ENCODE data around the gene WDR75. TPM values are rescaled to one million over a fixed set of nuclear protein-coding genes. Genes with fewer than 3 reads are reported as not detected.
"Not testable (repeated sequence)": the region's sequence is repeated elsewhere in the genome, so short reads cannot be mapped to it uniquely, and the experiment has no call there.

WDR75 gene
- total RNA-seq, 2 experiments from 2014 or later: 107 to 114 TPM

- ChIA-PET POLR2A (no interaction called here), CTCF (interaction anchor here (0.7 kb wide), 1 partner anchor 16 kb away, joined by 3 read pairs; no protein-coding TSS in a partner anchor)
Observed at GRCh38 chr2:189437926-189438325, 3.3 kb upstream of the WDR75 start.

DNA sequence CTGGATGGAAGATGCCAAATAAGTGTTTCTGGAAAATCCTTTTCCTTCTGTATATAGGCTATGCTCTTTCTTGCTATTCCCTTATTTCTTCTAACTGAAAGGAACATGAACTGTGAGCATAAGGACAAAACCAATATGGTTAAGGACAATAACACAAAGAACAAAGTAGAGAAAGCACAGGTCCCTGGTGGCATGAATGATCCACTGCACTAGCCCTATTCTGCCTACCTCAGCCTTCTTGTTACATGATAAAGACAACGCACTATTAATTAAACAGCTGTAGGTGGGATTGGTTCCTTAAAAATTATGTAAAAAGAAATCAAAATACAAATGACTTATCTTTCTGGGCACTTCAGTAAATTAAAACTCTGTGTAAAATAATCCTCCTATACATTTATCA lies 1.9 kb upstream of the WDR75 start:
- POLR2A ChIA-PET: no interaction called here

DNA sequence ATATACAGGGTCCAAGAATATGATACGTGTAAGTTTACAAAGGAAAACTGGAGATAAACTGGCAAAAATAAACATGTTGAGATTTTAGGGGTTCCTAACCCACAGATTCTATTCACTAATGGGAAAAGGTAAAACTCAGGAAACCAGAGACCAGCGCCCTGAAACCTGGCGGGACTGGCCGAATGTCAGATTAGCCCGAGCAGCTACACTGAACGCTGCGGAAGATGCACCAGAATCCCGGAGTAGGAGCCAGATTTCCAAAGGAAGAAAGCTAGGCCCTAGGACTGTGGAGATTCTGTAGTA lies 679 bp upstream of the WDR75 start:
- CTCF ChIA-PET: no interaction called here
- POLR2A ChIA-PET: interaction anchor here (0.6 kb wide), 1 partner anchor 1082 kb away, joined by 3 read pairs; no protein-coding TSS in a partner anchor

More for the DNA sequence above, 1.9 kb upstream of the WDR75 start:
- CTCF ChIA-PET: no interaction called here

DNA sequence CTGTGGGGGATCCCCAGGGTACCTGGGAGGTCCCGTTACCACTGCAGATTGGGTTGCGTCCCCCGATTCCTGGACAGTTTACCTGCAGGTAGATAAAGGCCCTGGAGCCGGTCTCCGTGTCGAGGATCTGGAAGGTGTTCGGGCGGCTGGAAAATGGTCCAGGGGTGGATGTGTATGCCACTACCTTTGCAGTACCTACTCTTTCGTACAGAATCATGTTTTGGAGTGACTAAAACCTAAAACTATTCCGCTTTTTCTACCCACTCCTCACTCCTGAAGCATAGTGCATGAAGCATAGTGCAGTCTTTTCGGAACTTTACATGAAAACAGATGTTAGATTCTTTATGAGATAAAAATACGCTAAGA lies 418 bp downstream of the WDR75 start:
- ChIA-PET CTCF (interaction anchor here (0.7 kb wide), 1 partner anchor 406 kb away, joined by 4 read pairs; no protein-coding TSS in a partner anchor), POLR2A (no interaction called here)

DNA sequence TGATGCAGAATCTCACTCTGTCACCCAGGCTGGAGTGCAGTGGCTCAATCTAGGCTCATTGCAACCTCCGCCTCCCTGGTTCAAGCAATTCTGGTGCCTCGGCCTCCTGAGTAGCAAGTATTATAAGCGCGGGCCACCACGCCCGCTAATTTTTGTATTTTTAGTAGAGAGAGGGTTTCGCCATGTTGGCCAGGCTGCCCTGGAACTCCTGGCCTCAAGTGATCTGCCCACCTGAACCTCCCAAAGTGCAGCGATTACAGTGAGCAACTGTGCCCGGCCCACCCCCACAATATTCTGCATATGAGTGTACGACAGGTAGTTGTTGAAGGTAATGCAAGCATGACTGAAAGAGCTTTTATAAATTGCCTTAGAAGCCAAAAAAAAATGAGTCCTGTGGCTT lies 1.2 kb downstream of the WDR75 start:
- ChIA-PET POLR2A (no interaction called here), CTCF (interaction anchor here (0.7 kb wide), 1 partner anchor 406 kb away, joined by 4 read pairs; no protein-coding TSS in a partner anchor)

GRCh38 chr2:189444322-189444721 lies 3.0 kb downstream of the WDR75 start:
- POLR2A ChIA-PET: no interaction called here

DNA sequence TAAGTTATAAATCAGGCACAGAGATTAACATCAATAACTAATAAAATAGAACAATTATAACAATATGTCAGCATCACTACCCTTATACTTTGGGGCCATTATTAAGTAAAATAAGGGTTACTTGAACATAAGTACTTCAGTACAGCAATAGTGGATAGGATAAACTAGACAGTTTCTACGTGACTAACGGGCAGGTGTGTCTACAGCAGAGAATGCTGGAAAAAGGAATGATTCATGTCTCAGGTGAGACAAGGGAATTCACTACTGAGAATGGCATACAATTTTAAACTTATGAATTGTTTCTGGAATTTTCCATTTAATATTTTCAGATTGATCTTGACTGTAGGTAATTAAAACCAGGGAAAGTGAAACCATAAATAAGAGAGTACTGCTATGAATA lies 5.5 kb downstream of the WDR75 start:
- ChIA-PET POLR2A (no interaction called here), CTCF (no interaction called here)

More at GRCh38 chr2:189444322-189444721, 3.0 kb downstream of the WDR75 start:
- CTCF ChIA-PET: no interaction called here

GRCh38 chr2:189454009-189454408 lies 12.7 kb downstream of the WDR75 start:
- ChIA-PET CTCF (no interaction called here), POLR2A (no interaction called here)

DNA sequence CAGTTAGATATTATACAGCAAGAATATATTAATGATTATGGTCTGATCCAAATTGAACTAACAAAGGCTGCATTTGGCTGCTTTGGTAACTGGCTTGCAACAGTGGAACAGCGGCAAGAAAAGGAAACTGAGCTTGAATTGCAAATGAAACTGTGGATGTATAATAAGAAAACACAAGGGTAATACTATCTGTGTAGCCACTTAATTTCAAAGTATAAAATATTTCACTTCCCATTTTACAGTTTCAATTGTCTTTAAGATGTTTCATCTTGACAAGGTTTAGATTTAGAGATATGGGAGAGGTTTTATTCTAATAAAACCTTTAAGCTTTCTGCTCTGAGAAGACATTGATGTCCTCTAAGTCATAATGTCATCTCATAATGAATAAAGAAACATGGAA lies 23.8 kb downstream of the WDR75 start:
- ChIA-PET POLR2A (no interaction called here), CTCF (interaction anchor here (1.3 kb wide), 1 partner anchor 268 kb away, joined by 3 read pairs; no protein-coding TSS in a partner anchor)

- CTCF ChIA-PET: interaction anchor here (1.3 kb wide), 1 partner anchor 267 kb away, joined by 3 read pairs; no protein-coding TSS in a partner anchor
- POLR2A ChIA-PET: no interaction called here
Observed at GRCh38 chr2:189465478-189465877, 24.2 kb downstream of the WDR75 start.

GRCh38 chr2:189466046-189466445 lies 24.8 kb downstream of the WDR75 start:
- ChIA-PET CTCF (interaction anchor here (1.3 kb wide), 1 partner anchor 267 kb away, joined by 3 read pairs; no protein-coding TSS in a partner anchor), POLR2A (no interaction called here)

DNA sequence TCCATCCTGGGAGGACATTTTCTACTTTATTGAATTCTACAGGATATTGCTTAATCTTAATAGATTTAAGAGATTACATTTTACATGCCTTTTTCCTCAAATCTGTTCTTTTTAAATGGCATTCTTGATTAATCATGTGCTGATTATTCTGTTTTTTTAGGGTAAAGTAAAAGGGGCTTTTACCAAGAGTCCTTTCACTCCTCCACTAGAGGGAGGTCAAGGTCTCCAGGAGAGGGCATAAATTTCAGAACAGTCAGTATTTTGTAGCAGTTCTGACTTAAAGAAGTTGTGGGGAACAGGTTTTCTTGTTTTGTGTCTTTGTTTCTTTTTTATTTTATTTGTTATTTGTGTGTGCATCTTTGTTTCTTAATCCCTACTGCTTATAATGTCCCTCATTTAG lies 25.4 kb downstream of the WDR75 start:
- CTCF ChIA-PET: no interaction called here
- POLR2A ChIA-PET: no interaction called here

DNA sequence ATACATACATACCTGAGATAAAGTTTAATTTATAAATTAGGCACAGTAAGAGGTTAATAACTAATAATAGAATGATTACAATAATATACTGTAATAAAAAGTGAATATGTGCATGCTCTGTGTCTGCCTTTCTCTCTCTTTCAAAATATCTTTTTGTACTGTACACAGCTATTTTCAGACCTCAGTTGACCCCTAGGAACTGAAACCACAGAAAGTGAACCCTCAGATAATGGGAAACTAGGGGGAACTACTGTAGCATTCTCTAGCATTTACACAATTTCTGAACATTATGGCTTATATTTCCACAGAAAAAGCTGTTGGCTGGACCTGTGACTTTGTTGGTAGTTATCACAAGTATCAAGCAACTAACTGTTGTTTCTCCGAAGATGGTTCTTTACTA lies 25.9 kb downstream of the WDR75 start:
- ChIA-PET POLR2A (no interaction called here), CTCF (interaction anchor here (1.4 kb wide), 1 partner anchor 11 kb away, joined by 5 read pairs; no protein-coding TSS in a partner anchor)

- ChIA-PET CTCF (interaction anchor here (1.4 kb wide), 1 partner anchor 10 kb away, joined by 5 read pairs; no protein-coding TSS in a partner anchor), POLR2A (no interaction called here)
Observed at GRCh38 chr2:189467593-189467992, 26.3 kb downstream of the WDR75 start.

DNA sequence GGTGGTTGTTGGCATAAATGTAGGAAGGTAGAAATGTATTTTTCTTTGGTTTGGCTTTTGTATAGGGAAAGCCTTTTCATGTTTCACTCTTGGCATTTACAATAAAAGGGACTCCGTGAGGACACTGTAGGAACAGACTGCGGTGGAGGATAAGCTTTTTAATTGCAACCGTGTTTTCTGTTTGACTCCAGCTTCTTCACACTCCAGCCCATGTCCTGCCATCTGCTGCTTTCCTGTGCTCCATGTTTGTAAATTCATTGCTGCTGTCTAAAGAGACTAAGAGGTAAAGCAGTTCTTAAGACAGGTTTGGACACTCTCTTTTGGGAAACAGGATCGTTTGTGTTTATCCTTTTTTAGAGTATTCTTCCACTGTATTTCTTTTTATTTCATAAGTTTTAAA lies 33.3 kb downstream of the WDR75 start:
- CTCF ChIA-PET: no interaction called here
- POLR2A ChIA-PET: no interaction called here

- ChIA-PET POLR2A (no interaction called here), CTCF (interaction anchor here (1.6 kb wide), 1 partner anchor 10 kb away, joined by 5 read pairs; no protein-coding TSS in a partner anchor)
Observed at GRCh38 chr2:189477756-189478155, 36.5 kb downstream of the WDR75 start.

DNA sequence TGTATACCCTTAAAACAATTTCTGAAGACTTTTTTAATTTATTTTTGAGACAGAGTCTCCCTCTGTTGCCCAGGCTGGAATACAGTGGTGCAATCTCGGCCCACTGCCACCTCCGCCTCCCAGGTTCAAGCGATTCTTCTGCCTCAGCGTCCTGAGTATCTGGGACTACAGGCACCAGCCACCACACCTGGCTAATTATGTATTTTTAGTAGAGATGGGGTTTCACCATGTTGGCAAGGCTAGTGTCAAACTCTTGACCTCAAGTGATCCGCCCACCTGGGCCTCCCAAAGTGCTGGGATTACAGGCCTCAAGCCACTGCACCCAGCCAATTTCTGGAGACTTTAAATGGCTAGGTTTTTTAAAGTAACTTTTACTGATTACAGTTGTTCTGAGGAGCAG lies 37.0 kb downstream of the WDR75 start:
- POLR2A ChIA-PET: not testable (repeated sequence)
- CTCF ChIA-PET: interaction anchor here (1.6 kb wide), 1 partner anchor 10 kb away, joined by 5 read pairs; no protein-coding TSS in a partner anchor

- CTCF ChIA-PET: no interaction called here
- POLR2A ChIA-PET: no interaction called here
Observed at GRCh38 chr2:189481071-189481470, 39.8 kb downstream of the WDR75 start.

- POLR2A ChIA-PET: no interaction called here
- CTCF ChIA-PET: no interaction called here
Observed at GRCh38 chr2:189483571-189483970, 42.3 kb downstream of the WDR75 start.

DNA sequence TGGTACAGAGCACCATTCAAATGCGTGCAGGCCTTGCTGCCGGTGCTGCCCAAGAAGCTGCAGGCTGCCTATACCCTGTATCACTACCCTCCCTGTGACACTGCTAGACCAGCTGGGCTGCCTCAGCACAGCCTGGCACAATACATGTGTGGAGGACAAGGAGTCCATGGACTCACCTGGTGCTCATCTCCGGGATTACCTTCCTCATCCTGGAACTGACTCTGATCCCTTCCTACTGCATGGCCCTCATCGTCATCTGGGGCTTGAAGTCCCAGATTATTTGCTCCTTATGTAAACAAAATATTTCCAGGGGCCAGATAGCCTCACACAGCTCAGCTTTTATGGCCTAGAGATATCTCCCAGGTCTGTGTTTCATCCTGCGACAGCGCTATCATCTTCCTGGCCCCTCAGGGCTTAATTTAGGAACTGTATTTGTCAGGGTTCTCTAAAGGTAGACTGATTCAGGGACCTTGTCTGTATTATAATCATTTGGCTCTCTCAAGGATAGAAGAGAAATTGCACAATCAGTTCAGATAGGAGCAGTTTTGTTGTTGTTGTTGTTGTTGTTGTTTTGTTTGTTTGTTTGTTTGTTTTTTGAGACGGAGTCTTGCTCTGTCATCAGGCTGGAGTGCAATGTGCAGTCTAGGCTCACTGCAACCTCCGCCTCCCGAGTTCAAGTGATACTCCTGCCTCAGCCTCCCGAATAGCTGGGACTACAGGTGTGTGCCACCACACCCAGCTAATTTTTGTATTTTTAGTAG lies 42.9 kb downstream of the WDR75 start:
- ChIA-PET CTCF (no interaction called here), POLR2A (interaction anchor here (0.9 kb wide), 1 partner anchor 17 kb away, joined by 3 read pairs; no protein-coding TSS in a partner anchor)

DNA sequence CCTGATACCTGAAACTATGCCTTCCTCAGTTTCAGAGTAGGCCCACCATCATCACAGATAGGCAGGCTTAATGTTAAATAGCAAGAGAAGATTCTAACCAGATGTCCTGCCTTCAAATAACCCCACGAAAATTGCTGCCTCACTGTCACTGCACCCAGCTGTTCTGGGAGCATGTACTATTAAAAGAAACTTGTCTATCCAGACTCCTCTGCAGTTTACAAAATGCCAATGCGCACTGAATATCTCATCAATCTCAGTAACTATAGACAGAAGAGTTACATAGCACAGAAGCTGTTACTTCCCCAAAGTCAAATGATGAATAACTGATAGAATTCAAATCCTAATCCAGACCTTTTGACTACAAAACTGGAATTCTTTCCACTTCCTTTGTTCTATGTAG lies 43.9 kb downstream of the WDR75 start:
- POLR2A ChIA-PET: no interaction called here

More for the DNA sequence above, 43.9 kb downstream of the WDR75 start:
- CTCF ChIA-PET: no interaction called here

Measured in activated CD8-positive, alpha-beta memory T cell treated with anti-CD3 and anti-CD28 coated beads for 36 hours (primary cell).